ENCODE data around the gene CPN1.

DNA sequence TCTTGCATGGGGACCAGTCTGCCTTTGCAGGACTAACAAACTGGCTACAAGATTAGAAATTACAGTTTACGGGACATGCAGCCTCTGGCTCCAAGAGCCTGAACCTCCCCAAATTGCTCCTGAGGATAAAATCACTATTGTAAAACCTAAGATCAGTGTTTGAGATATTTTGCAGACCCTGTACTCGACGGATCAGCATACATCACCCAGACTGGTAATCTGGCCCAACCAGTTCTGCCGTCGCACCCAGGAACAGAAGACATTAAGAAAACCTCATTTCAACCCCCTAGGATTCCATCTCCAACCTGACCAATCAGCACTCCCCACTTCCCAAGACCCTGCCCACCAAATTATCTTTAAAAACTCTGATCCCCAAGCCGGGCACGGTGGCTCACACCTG lies 44.8 kb downstream of the CPN1 start:
- TF ChIP-seq, protein P1, sequence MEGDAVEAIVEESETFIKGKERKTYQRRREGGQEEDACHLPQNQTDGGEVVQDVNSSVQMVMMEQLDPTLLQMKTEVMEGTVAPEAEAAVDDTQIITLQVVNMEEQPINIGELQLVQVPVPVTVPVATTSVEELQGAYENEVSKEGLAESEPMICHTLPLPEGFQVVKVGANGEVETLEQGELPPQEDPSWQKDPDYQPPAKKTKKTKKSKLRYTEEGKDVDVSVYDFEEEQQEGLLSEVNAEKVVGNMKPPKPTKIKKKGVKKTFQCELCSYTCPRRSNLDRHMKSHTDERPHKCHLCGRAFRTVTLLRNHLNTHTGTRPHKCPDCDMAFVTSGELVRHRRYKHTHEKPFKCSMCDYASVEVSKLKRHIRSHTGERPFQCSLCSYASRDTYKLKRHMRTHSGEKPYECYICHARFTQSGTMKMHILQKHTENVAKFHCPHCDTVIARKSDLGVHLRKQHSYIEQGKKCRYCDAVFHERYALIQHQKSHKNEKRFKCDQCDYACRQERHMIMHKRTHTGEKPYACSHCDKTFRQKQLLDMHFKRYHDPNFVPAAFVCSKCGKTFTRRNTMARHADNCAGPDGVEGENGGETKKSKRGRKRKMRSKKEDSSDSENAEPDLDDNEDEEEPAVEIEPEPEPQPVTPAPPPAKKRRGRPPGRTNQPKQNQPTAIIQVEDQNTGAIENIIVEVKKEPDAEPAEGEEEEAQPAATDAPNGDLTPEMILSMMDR (conservative IDR thresholded peaks at IDR 0.05; ENCODE audit: low read depth in 2 of 2): no peak
- TF ChIP-seq NANOG (IDR thresholded peaks at IDR 0.05; ENCODE audit: borderline replicate concordance) (no peak), EZH2phosphoT487 (IDR thresholded peaks at IDR 0.05; ENCODE audit: unreplicated experiment) (no peak), JUNB (IDR thresholded peaks at IDR 0.05; ENCODE audit: unreplicated experiment) (no peak), EZH2 (IDR thresholded peaks at IDR 0.05; ENCODE audit: low read depth, unreplicated experiment) (no peak)
